Stimulated activated CD4-positive, alpha-beta T cell treated with anti-CD3 and anti-CD28 coated beads, Interleukin-4, amount 100 ng/mL, for 24 hours (primary cell): ENCODE measurements around the gene TSPAN11.

Experiments used
- DNase-seq: peaks from one replicate; pipeline ENCODE4 v3.0.0-alpha.2; 2020

TSPAN11 gene

DNA sequence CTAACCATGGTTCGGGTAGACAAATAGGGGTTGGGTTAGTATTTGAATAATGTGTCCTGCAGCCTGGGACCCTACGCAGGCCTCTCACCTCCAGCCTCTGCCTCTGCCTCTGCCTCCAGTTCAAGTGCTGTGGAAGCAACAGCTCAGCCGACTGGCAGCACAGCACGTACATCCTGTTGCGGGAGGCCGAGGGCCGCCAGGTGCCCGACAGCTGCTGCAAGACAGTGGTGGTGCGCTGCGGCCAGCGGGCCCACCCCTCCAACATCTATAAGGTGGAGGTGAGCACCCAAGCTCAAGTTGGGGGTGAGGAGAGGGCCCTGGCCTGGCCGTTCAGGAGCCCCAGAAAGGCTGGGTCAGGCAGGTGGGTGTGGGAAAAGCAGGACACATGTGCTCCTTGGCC lies 55.9 kb downstream of the TSPAN11 start:
- no peak for DNase-seq

- peak; percentile 11 for DNase-seq
These were observed 59.4 kb downstream of the TSPAN11 start for GRCh38 chr12:30985814-30986452.

DNA sequence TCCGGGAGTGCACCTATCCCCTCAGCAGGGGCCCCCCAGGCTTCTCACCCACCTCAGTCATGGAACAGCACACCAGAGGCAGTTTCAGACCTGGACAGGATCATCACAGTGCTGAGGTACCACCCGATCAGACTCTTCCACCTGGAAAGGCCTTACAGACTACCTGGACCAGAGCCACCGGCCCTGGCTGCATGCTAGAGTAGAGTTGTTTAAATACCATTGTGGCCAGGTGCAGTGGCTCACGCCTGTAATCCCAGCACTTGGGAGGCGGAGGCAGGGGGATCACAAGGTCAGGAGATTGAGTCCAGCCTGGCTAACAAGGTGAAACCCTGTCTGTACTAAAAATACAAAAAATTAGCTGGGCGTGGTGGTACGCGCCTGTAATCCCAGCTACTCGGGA lies 61.5 kb downstream of the TSPAN11 start:
- no peak for DNase-seq

DNA sequence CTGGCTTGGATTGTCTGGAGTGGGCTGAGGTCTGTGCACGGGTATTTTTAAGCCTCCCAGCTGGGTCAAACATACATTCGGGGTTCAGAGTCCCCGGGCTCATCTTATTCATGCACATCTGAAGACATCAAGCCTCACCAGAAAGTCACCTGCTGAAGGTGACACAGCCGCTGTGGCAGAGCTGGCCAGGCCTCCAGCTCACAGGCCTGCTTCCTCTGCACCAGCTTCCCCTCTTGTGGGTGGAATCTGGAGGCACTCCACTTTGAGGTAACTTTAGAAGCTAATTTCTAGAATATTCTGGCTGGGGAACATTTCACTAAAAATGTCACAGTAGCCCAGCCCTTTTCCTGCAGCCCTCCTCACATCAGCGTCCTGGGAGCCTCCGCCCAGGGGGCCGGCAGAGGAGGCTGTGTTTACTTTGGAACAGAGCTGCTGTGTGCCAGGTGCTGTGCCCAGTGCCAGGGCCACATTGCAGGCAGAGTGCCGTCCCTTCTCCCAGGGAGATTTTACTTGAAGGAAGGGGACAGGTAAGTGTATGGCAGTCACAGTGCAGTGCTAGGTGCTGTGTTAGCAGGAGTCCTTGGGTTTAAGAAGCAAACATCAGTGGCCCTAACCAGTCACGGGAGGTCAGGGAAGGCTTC lies 62.2 kb downstream of the TSPAN11 start:
- no peak for DNase-seq

DNA sequence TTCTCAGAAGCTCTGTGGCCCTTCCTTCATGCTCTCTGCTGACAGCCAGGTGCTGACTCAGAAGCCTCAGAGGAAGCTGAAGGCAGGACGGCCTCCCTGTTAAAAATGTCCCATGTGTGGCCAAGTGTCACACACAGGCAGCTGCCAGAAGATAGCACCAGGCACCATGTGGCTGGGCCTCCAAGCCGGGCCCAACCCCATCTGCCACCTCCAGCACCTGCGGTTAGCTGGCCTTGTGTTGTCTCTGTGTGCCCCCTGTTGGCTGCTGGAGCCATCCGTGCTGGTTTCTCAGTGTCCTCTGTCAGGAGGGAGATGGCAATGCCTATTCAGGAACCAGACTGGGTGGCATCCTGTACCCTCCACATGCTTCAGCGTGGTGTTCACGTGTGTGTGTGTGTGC lies 63.2 kb downstream of the TSPAN11 start:
- DNase-seq: no peak

DNA sequence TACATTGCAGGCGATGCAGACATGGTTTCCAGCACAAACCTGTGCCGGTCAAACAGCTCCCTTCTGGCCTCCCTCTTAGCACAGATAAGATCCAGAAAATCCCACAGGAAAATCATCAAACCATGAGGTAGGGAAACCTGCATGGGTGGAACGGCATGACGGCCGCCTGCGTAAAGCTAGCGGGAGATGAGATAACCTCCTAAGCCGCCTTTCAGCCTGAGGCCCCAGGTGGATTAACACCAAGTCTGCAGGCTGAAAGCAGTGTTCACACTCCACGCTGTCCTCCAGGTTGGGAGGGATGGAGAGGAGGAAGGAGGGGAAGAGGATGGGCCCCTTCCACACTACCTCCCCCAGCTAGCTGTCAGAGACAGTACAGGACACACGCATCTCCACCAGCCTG lies 63.8 kb downstream of the TSPAN11 start:
- no peak for DNase-seq

DNA sequence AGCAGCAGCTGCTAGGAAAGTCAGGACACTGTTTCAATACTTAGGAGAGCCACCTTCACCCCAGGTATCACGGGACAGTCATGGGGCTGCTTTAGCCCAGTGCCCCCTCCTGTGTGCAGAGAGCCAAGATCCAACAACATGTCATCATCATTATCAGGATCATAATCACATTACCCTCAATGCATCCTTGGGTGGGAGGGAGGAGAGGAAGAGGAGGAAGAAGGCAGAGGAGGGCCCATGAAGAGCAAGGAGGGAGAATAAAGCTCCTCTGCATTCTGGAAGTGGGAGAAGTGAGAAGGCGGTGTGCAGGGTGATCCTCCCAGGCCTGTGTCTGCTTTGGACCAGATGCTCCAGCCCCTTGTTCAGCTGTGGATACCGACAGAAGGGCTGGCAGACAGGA lies 64.2 kb downstream of the TSPAN11 start:
- no peak for DNase-seq

DNA sequence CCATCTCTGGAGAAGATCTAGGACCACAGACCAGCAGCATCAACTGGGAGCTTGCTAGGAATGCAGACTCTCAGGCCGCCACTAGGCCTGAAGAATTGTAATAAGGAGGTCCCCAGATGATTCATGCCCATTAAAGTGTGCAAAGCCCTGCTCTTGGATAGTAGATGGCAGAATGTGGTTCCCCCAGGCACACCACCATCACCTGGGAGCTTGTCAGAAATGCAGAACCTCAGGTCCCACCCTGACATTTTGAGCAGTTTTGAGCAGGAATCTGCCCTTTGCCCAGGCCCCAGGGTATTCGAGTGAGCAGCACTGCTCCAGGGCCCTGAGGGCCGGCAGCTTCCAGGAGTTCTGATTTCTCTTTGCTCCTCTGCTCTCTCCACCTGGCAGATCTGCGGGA lies 64.9 kb downstream of the TSPAN11 start:
- no peak for DNase-seq

- DNase-seq: no peak
These were observed 65.8 kb downstream of the TSPAN11 start for GRCh38 chr12:30992381-30992780.

GRCh38 chr12:30993766-30994165 lies 67.2 kb downstream of the TSPAN11 start:
- DNase-seq: no peak

DNA sequence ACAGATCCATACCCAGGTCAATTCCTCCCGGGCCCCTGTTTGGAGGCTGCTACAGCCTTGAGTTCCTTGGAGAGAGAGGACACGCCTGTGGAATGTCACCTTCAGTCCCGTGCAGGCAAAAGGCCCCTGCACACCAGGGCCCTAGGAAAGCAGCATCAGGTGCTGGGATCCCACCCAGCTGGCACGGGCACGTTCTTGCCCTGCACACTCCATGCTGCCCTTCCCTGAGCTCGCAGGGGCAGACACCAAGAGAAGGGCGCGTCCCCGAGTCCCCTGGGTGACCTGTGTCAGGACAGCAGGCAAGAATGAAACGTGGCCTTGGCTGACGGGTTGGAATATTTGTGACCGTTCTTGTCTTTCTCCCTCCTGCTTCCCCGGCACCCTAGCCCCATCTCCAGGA lies 67.7 kb downstream of the TSPAN11 start:
- no peak for DNase-seq

- no peak for DNase-seq
These were observed 69.7 kb downstream of the TSPAN11 start for GRCh38 chr12:30996255-30996654.

DNA sequence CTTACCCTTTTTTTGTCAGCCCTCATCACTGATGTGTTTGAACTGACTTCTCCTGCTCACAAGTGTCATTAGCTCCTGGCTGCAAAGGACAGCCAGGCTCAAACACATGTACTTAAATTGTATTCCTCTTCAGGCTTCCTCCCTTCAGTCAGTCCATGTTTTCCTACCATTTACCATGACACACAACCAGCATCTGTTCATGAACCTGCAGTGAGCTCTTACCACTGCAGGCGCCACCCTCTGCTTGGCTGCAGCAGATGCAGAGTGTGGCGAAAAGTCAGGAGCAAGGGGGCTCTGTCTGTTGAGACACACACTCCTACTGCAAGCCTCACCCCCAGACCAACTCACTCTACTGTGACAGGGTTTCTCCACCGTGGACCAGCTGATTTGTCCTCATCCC lies 70.2 kb downstream of the TSPAN11 start:
- no peak for DNase-seq

GRCh38 chr12:30997685-30998440 lies 71.3 kb downstream of the TSPAN11 start:
- no peak for DNase-seq

DNA sequence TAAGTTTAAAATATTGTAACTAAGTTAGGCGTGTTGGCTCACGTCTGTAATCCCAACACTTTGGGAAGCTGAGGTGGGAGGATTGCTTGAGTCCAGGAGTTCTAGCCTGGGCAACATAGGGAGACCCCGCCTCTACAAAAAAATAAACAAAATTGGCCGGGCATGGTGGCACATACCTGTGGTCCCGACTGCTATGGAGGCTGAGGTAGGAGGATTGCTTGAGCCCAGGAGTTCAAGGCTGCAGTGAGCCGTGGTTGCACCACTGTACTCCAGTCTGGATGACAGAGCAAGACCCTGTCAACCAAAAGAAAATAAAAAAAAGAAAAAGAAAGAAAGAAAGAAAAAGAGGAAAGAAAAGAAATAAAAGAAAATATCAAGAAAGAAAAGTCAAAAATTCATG lies 72.5 kb downstream of the TSPAN11 start:
- no peak for DNase-seq

DNA sequence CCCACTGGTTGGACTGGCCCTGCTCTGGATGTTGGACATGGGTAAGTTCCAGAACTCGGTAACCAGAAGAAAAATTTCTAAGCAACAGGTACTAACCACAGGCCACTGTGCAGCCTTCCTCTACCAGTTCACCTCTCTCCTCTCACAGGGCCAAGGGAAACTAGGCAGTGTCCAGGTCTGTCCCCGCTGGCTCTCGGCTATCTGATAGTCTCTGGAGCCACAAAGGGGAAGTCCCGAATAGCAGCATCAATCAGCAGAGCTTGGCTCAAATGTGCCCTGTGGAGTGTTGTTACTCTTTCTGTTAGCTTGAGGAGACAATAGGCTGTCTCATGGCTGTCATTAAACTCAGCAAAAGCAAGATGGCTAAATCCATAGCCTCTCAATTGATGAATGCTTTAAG lies 73.2 kb downstream of the TSPAN11 start:
- no peak for DNase-seq

- no peak for DNase-seq
These were observed 74.2 kb downstream of the TSPAN11 start for GRCh38 chr12:31000751-31001150.

GRCh38 chr12:31001581-31002360 lies 75.2 kb downstream of the TSPAN11 start:
- no peak for DNase-seq

- DNase-seq: no peak
These were observed 75.8 kb downstream of the TSPAN11 start for GRCh38 chr12:31002361-31002725.

GRCh38 chr12:31002999-31003398 lies 76.5 kb downstream of the TSPAN11 start:
- DNase-seq: no peak

DNA sequence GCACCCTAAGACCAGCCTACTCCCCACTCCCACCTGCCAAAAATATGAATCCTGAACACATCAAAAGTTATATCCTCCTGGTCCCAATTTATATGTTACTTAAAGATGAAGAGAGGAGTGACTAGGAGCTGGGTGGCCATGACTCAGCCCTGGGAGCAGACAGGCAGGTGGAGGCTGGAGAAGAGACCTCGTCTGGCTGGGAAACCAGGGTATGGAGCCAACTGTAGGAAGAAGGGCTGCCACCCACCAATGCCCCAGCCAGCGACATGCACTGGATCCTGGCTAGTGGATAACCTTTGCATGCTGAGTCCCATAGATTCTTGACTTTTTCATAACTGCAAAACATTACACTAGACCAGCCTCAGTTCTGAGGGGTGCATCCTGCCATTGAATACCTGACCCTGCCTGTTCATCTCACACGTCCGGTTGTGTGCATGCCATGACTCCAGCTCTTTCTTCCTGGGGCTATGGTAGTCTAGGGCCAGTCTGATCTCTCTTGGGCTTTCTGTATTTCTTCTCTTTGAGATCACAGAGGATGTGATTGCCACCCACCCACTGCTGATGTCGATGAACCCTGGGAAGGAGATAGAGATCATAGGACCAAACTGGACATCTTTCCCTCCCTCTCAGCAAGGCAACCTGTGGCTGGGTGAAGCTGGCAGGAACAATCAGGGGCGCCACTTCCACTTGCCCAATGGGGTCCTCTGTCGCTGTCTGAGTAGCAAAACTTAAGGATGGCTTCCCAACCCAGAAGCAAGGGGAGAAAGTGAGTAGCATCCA lies 77.5 kb downstream of the TSPAN11 start:
- no peak for DNase-seq

- DNase-seq: no peak
These were observed 78.1 kb downstream of the TSPAN11 start for GRCh38 chr12:31004666-31005065.
